ENCODE data around the gene MEIS1. TPM values are rescaled to one million over a fixed set of nuclear protein-coding genes. Genes with fewer than 3 reads are reported as not detected.

MEIS1 gene
- total RNA-seq, 1 experiment from 2014 or later = 9.1 TPM

DNA sequence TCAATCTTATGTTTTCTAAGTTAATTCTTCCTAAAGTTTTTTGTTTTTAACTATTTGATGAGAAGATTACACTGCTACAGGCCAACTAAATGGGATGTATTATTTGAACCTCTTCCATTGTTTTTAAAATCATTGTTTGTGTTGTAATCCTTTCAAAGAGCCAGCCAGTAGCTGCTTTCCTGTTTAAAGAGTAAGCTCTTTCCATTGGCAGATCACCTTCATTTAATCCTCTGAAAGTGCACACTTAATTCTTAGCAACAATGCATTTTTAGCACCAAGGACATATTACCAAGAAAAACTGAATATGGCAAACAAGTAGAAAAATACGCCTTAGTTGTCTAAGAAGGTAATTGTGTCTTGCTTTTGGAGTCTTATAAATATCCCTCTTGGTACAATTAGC is 54.0 kb downstream of the MEIS1 start:
- H3F3A ChIP-seq (ENCODE audit: insufficient read depth, low read depth) = peaks cover 8% of the 10 kb centered on the region
- no peak overlapping the region for H3K4me3 ChIP-seq
- H4K20me1 ChIP-seq (ENCODE audit: insufficient read depth) = no peaks in the 10 kb centered on the region
- no peak overlapping the region for H2AFZ ChIP-seq
- no peak overlapping the region for H3K4me2 ChIP-seq
- H3K27me3 ChIP-seq (ENCODE audit: insufficient read depth, low read depth) = no peaks in the 10 kb centered on the region
- DNase-seq = no peak
- intact Hi-C loops (cut with micrococcal nuclease; ENCODE audit: unreplicated experiment) = no loop called here
- H3K9me3 ChIP-seq (ENCODE audit: insufficient read depth, low read depth) = no peaks in the 10 kb centered on the region
- H3K79me2 ChIP-seq (ENCODE audit: low read depth) = no peaks in the 10 kb centered on the region
- H3K4me1 ChIP-seq (replicated peaks; ENCODE audit: insufficient read depth) = peaks cover 20% of the 10 kb centered on the region
- no peaks in the 10 kb centered on the region for H3K9me2 ChIP-seq (ENCODE audit: insufficient read depth)
- ChIA-PET POLR2A (ENCODE audit: unreplicated experiment) (interaction anchor here (0.5 kb wide), 1 partner anchor 67 kb away, joined by 5 read pairs; no protein-coding TSS in a partner anchor), CTCF (no interaction called here)
- no peak overlapping the region for H3K27ac ChIP-seq
- no peaks in the 10 kb centered on the region for H3K36me3 ChIP-seq (ENCODE audit: low read depth)
- TF ChIP-seq, protein P1, sequence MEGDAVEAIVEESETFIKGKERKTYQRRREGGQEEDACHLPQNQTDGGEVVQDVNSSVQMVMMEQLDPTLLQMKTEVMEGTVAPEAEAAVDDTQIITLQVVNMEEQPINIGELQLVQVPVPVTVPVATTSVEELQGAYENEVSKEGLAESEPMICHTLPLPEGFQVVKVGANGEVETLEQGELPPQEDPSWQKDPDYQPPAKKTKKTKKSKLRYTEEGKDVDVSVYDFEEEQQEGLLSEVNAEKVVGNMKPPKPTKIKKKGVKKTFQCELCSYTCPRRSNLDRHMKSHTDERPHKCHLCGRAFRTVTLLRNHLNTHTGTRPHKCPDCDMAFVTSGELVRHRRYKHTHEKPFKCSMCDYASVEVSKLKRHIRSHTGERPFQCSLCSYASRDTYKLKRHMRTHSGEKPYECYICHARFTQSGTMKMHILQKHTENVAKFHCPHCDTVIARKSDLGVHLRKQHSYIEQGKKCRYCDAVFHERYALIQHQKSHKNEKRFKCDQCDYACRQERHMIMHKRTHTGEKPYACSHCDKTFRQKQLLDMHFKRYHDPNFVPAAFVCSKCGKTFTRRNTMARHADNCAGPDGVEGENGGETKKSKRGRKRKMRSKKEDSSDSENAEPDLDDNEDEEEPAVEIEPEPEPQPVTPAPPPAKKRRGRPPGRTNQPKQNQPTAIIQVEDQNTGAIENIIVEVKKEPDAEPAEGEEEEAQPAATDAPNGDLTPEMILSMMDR (conservative IDR thresholded peaks at IDR 0.05) = no peak
- no peak for TF ChIP-seq EZH2 (IDR thresholded peaks at IDR 0.05; ENCODE audit: low read depth)
- no TSS peak for BruUV-seq (replicated peaks)

DNA sequence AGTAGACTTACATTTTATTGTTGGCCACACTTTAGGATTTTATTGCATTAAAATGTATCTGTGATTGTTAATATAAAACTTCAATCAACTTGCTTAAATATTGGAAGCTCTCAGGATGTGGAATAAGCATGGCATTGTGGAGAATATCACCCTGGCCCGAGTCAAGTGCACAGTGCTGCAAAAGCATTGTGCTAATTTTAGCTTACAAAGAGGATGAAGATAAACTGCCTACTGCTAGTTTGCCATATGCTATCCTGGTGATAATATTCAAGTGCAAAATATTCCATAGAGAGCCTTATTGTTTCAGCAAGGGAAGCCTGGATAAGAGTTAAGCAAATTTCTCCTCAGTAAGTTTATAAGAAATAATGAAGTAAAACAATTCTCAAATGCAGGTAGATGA is 54.5 kb downstream of the MEIS1 start:
- intact Hi-C loops (cut with micrococcal nuclease; ENCODE audit: unreplicated experiment) = no loop called here
- CTCF ChIA-PET = no interaction called here
- POLR2A ChIA-PET (ENCODE audit: unreplicated experiment) = no interaction called here
- H3K9me2 ChIP-seq (ENCODE audit: insufficient read depth) = no peaks in the 10 kb centered on the region
- no peaks in the 10 kb centered on the region for H3K9me3 ChIP-seq (ENCODE audit: insufficient read depth, low read depth)
- no peak for TF ChIP-seq EZH2 (IDR thresholded peaks at IDR 0.05; ENCODE audit: low read depth)
- TF ChIP-seq, protein P1 (conservative IDR thresholded peaks at IDR 0.05) = no peak
- no peak overlapping the region for H2AFZ ChIP-seq
- no peaks in the 10 kb centered on the region for H3K27me3 ChIP-seq (ENCODE audit: insufficient read depth, low read depth)
- H4K20me1 ChIP-seq (ENCODE audit: insufficient read depth) = no peaks in the 10 kb centered on the region
- DNase-seq = no peak
- H3K27ac ChIP-seq = no peak overlapping the region
- no TSS peak for BruUV-seq (replicated peaks)
- no peaks in the 10 kb centered on the region for H3K36me3 ChIP-seq (ENCODE audit: low read depth)
- H3K4me3 ChIP-seq = no peak overlapping the region
- H3K4me1 ChIP-seq (replicated peaks; ENCODE audit: insufficient read depth) = peaks cover 25% of the 10 kb centered on the region
- no peak overlapping the region for H3K4me2 ChIP-seq
- no peaks in the 10 kb centered on the region for H3K79me2 ChIP-seq (ENCODE audit: low read depth)
- H3F3A ChIP-seq (ENCODE audit: insufficient read depth, low read depth) = peaks cover 13% of the 10 kb centered on the region

DNA sequence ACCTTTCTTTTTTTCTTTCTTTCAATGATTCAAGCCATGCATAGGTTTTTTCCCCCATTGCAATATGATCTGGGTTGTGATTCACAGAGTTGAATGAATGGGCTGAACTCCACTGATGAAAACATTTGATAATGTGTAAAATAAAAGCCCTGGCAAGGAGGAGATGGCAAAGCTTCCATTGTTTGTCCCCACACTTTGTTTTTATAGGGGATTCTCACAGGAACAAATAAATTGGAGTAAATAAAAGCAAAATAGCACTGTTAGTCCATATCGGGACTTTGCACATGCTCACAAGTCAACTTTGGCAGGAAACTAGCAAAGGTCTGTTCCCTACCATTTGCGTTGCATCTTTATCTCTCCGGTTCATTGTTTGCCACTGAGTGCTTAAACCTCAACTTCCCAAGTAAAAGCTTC is 55.7 kb downstream of the MEIS1 start:
- no TSS peak for BruUV-seq (replicated peaks)
- H3F3A ChIP-seq (ENCODE audit: insufficient read depth, low read depth) = peaks cover 25% of the 10 kb centered on the region
- no peaks in the 10 kb centered on the region for H3K79me2 ChIP-seq (ENCODE audit: low read depth)
- ChIA-PET CTCF (no interaction called here), POLR2A (ENCODE audit: unreplicated experiment) (interaction anchor here (1.0 kb wide), 1 partner anchor 9 kb away, joined by 7 read pairs; no protein-coding TSS in a partner anchor)
- no peaks in the 10 kb centered on the region for H3K9me2 ChIP-seq (ENCODE audit: insufficient read depth)
- no peak overlapping the region for H2AFZ ChIP-seq
- H3K27ac ChIP-seq = peak overlapping the region; percentile 47; the same call in 1 of the 2 replicates
- peaks cover 36% of the 10 kb centered on the region for H3K4me1 ChIP-seq (replicated peaks; ENCODE audit: insufficient read depth)
- peak overlapping the region; percentile 33 for H3K4me2 ChIP-seq
- no peaks in the 10 kb centered on the region for H3K9me3 ChIP-seq (ENCODE audit: insufficient read depth, low read depth)
- H3K4me3 ChIP-seq = no peak overlapping the region
- TF ChIP-seq, protein P1 (conservative IDR thresholded peaks at IDR 0.05) = no peak
- no peak for TF ChIP-seq EZH2 (IDR thresholded peaks at IDR 0.05; ENCODE audit: low read depth)
- no peaks in the 10 kb centered on the region for H3K27me3 ChIP-seq (ENCODE audit: insufficient read depth, low read depth)
- no peaks in the 10 kb centered on the region for H4K20me1 ChIP-seq (ENCODE audit: insufficient read depth)
- intact Hi-C loops (cut with micrococcal nuclease; ENCODE audit: unreplicated experiment) = loop anchor here (1.0 to 10.0 kb wide), 3 partner anchors 9 to 974 kb away; no protein-coding TSS in a partner anchor
- DNase-seq = peak; percentile 26 to 70
- H3K36me3 ChIP-seq (ENCODE audit: low read depth) = no peaks in the 10 kb centered on the region
